Neural progenitor cell (in vitro differentiated cells): ENCODE measurements around the gene PRRC2B. TPM values are rescaled to one million over a fixed set of nuclear protein-coding genes. Genes with fewer than 3 reads are reported as not detected.

ENCODE experiments used
- DNase-seq: peaks from one replicate; pipeline ENCODE4 v3.0.0-alpha.2; 2016; ENCODE audit warnings: low spot score
- H2AFZ ChIP-seq: fragments of 200-600 bp; sonication (generic); replicated peaks from 2 replicates; pipeline ENCODE4 v1.6.1; 2016; ENCODE audit warnings: antibody characterized with exemption
- H3F3A ChIP-seq: fragments of 200-600 bp; sonication (generic); 2 replicates; pipeline ENCODE4 v1.6.1; 2016; ENCODE audit warnings: antibody characterized with exemption, low read depth
- H3K27ac ChIP-seq: fragments of 200-600 bp; sonication (generic); 2 replicates; pipeline ENCODE4 v1.5.1; 2016; ENCODE audit warnings: mild to moderate bottlenecking
- H3K27me3 ChIP-seq: fragments of 200-600 bp; sonication (generic); 2 replicates; pipeline ENCODE4 v1.6.1; 2016; ENCODE audit warnings: mild to moderate bottlenecking, moderate library complexity
- H3K36me3 ChIP-seq: fragments of 200-600 bp; sonication (generic); 2 replicates; pipeline ENCODE4 v1.5.1; 2016
- H3K4me1 ChIP-seq: fragments of 200-600 bp; sonication (generic); 2 replicates; pipeline ENCODE4 v1.6.1; 2016; ENCODE audit warnings: mixed run types
- H3K4me2 ChIP-seq: fragments of 200-600 bp; sonication (generic); 2 replicates; pipeline ENCODE4 v1.6.1; 2016
- H3K4me3 ChIP-seq: fragments of 200-600 bp; sonication (generic); 2 replicates; pipeline ENCODE4 v1.5.1; 2016
- H3K79me2 ChIP-seq: fragments of 200-600 bp; sonication (generic); 2 replicates; pipeline ENCODE4 v1.6.1; 2016; ENCODE audit warnings: low read depth
- H3K9ac ChIP-seq: fragments of 200-600 bp; sonication (generic); 2 replicates; pipeline ENCODE4 v1.6.1; 2016
- H3K9me3 ChIP-seq: fragments of 200-600 bp; sonication (generic); 2 replicates; pipeline ENCODE4 v1.5.1; 2016; ENCODE audit warnings: low read depth
- H4K20me1 ChIP-seq: fragments of 200-600 bp; sonication (generic); 2 replicates; pipeline ENCODE4 v1.6.1; 2016; ENCODE audit warnings: low read depth
- H3K27ac Mint-ChIP-seq: 3 replicates; pipeline ENCODE4 v1.8.0; 2021; ENCODE audit warnings: mixed read lengths
- H3K27me3 Mint-ChIP-seq: 2 replicates; pipeline ENCODE4 v1.8.0; 2022; ENCODE audit warnings: low read depth, mild to moderate bottlenecking, inconsistent platforms, moderate library complexity, mixed read lengths; ENCODE audit not compliant: insufficient read depth
- H3K36me3 Mint-ChIP-seq: 3 replicates; pipeline ENCODE4 v1.8.0; 2021; ENCODE audit warnings: mixed read lengths
- H3K4me1 Mint-ChIP-seq: 3 replicates; pipeline ENCODE4 v1.8.0; 2021; ENCODE audit warnings: mixed read lengths
- H3K4me3 Mint-ChIP-seq: 3 replicates; pipeline ENCODE4 v1.8.0; 2021; ENCODE audit warnings: mild to moderate bottlenecking, moderate library complexity, mixed read lengths
- H3K9me3 Mint-ChIP-seq: 3 replicates; pipeline ENCODE4 v1.8.0; 2020; ENCODE audit warnings: mixed read lengths
- EZH2 ChIP-seq: fragments of 200-600 bp; sonication (generic); IDR thresholded peaks from 2 replicates; pipeline ENCODE4 v1.6.1; 2017; ENCODE audit warnings: antibody characterized with exemption, mild to moderate bottlenecking, moderate library complexity
- EZH2phosphoT487 ChIP-seq: fragments of 200-600 bp; sonication (generic); IDR thresholded peaks from 2 replicates; pipeline ENCODE4 v1.6.1; 2017; ENCODE audit warnings: antibody characterized with exemption
- total RNA-seq: library from RNA; depleted of rRNA; stranded (reverse); fragments of >200 nt; gene quantifications from 2 replicates; pipeline ENCODE4 v1.2.3, GENCODE V29; 2015; ENCODE audit warnings: low replicate concordance
- TF ChIP-seq, protein P1 (sequence below): fragments of 200-600 bp; sonication (generic); IDR thresholded peaks from 2 replicates; pipeline ENCODE4 v1.5.1; 2017; ENCODE audit warnings: antibody characterized with exemption, mild to moderate bottlenecking

PRRC2B gene
- total RNA-seq, 1 donor from 2014 or later: 139 TPM

GRCh38 chr9:131379056-131379455 is 14.8 kb upstream of the PRRC2B start:
- Histone ChIP-seq H4K20me1 (no peaks in the 10 kb centered on the region), H3K4me3 (no peak overlapping the region), H3K27ac (no peak overlapping the region), H2AFZ (no peak overlapping the region), H3K4me2 (no peak overlapping the region), H3K79me2 (peaks cover 13% of the 10 kb centered on the region), H3K9me3 (no peaks in the 10 kb centered on the region), H3K9ac (no peak overlapping the region), H3K27me3 (no peaks in the 10 kb centered on the region), H3K4me1 (peaks cover 20% of the 10 kb centered on the region), H3F3A (peaks cover 40% of the 10 kb centered on the region), H3K36me3 (no peaks in the 10 kb centered on the region)
- no peak overlapping the region for H3K27ac Mint-ChIP-seq
- H3K27me3 Mint-ChIP-seq: peaks cover 4% of the 10 kb centered on the region
- H3K36me3 Mint-ChIP-seq: no peaks in the 10 kb centered on the region
- peaks cover 27% of the 10 kb centered on the region for H3K4me1 Mint-ChIP-seq
- H3K9me3 Mint-ChIP-seq: no peaks in the 10 kb centered on the region
- TF ChIP-seq EZH2 (no peak), EZH2phosphoT487 (no peak)
- TF ChIP-seq, protein P1, sequence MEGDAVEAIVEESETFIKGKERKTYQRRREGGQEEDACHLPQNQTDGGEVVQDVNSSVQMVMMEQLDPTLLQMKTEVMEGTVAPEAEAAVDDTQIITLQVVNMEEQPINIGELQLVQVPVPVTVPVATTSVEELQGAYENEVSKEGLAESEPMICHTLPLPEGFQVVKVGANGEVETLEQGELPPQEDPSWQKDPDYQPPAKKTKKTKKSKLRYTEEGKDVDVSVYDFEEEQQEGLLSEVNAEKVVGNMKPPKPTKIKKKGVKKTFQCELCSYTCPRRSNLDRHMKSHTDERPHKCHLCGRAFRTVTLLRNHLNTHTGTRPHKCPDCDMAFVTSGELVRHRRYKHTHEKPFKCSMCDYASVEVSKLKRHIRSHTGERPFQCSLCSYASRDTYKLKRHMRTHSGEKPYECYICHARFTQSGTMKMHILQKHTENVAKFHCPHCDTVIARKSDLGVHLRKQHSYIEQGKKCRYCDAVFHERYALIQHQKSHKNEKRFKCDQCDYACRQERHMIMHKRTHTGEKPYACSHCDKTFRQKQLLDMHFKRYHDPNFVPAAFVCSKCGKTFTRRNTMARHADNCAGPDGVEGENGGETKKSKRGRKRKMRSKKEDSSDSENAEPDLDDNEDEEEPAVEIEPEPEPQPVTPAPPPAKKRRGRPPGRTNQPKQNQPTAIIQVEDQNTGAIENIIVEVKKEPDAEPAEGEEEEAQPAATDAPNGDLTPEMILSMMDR: no peak
- DNase-seq: no peak
- H3K4me3 Mint-ChIP-seq: no peak overlapping the region

GRCh38 chr9:131382850-131383729 is 10.8 kb upstream of the PRRC2B start:
- peaks cover 6% of the 10 kb centered on the region for H3K27me3 Mint-ChIP-seq
- H3K4me2 ChIP-seq: peak overlapping the region; percentile 56
- H3K9ac ChIP-seq: no peak overlapping the region
- peak overlapping the region; percentile 99 for H3K27ac Mint-ChIP-seq
- DNase-seq: peak; percentile 93
- H3K4me1 ChIP-seq: peaks cover 26% of the 10 kb centered on the region
- H3K27me3 ChIP-seq: no peaks in the 10 kb centered on the region
- H3K27ac ChIP-seq: peak overlapping the region; percentile 98
- no peaks in the 10 kb centered on the region for H3K9me3 Mint-ChIP-seq
- peaks cover 13% of the 10 kb centered on the region for H3K79me2 ChIP-seq
- H3K9me3 ChIP-seq: no peaks in the 10 kb centered on the region
- peaks cover 29% of the 10 kb centered on the region for H3K4me1 Mint-ChIP-seq
- H4K20me1 ChIP-seq: no peaks in the 10 kb centered on the region
- no peak overlapping the region for H2AFZ ChIP-seq
- TF ChIP-seq EZH2phosphoT487 (peak; percentile 52), EZH2 (no peak)
- no peaks in the 10 kb centered on the region for H3K36me3 ChIP-seq
- H3K4me3 ChIP-seq: no peak overlapping the region
- H3K4me3 Mint-ChIP-seq: peak overlapping the region; percentile 75
- peaks cover 36% of the 10 kb centered on the region for H3F3A ChIP-seq
- no peaks in the 10 kb centered on the region for H3K36me3 Mint-ChIP-seq

GRCh38 chr9:131385296-131385695 is 8.6 kb upstream of the PRRC2B start:
- Histone ChIP-seq H3K4me3 (no peak overlapping the region), H3K4me1 (peaks cover 24% of the 10 kb centered on the region), H3K9ac (no peak overlapping the region), H3K4me2 (no peak overlapping the region), H3K9me3 (no peaks in the 10 kb centered on the region), H4K20me1 (no peaks in the 10 kb centered on the region), H3F3A (peaks cover 36% of the 10 kb centered on the region), H3K27ac (no peak overlapping the region), H3K79me2 (peaks cover 13% of the 10 kb centered on the region), H2AFZ (no peak overlapping the region), H3K36me3 (no peaks in the 10 kb centered on the region), H3K27me3 (no peaks in the 10 kb centered on the region)
- TF ChIP-seq EZH2phosphoT487 (no peak), EZH2 (no peak)
- TF ChIP-seq, protein P1: no peak
- DNase-seq: no peak
- Mint-ChIP-seq H3K4me1 (peaks cover 25% of the 10 kb centered on the region), H3K36me3 (no peaks in the 10 kb centered on the region), H3K27ac (no peak overlapping the region), H3K9me3 (no peaks in the 10 kb centered on the region), H3K4me3 (no peak overlapping the region), H3K27me3 (peaks cover 7% of the 10 kb centered on the region)

DNA sequence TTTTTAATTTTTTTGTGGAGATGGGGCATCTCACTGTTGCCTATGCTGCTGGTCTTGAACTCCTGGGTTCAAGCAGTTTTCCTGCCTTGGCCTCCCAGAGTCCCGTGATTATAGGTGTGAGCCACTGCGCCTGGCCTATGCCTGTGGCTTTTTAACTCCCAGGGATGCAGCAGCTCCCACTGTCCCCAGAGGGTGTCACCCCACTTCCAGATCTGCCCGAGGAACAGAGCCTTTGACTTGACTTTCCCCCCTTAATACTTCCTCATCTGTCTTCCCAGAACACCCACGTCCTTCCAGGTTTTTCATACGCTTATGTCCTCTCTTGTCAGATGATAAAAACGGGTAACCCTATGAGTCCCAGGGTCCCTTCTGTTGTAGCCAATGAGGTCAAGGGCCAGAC is 7.6 kb upstream of the PRRC2B start:
- no peaks in the 10 kb centered on the region for H3K9me3 ChIP-seq
- peaks cover 29% of the 10 kb centered on the region for H3K4me1 ChIP-seq
- peaks cover 19% of the 10 kb centered on the region for H3K79me2 ChIP-seq
- DNase-seq: no peak
- Mint-ChIP-seq H3K27ac (no peak overlapping the region), H3K4me1 (peaks cover 25% of the 10 kb centered on the region), H3K27me3 (peaks cover 6% of the 10 kb centered on the region), H3K9me3 (no peaks in the 10 kb centered on the region), H3K36me3 (no peaks in the 10 kb centered on the region), H3K4me3 (no peak overlapping the region)
- no peak overlapping the region for H3K4me3 ChIP-seq
- H3K36me3 ChIP-seq: no peaks in the 10 kb centered on the region
- H4K20me1 ChIP-seq: no peaks in the 10 kb centered on the region
- no peaks in the 10 kb centered on the region for H3K27me3 ChIP-seq
- H3F3A ChIP-seq: peaks cover 35% of the 10 kb centered on the region
- no peak overlapping the region for H2AFZ ChIP-seq
- H3K4me2 ChIP-seq: no peak overlapping the region
- TF ChIP-seq, protein P1: no peak
- TF ChIP-seq EZH2 (no peak), EZH2phosphoT487 (no peak)
- H3K27ac ChIP-seq: no peak overlapping the region
- H3K9ac ChIP-seq: no peak overlapping the region
